ENCODE measurements around the gene RGL3.
"Not testable (repeated sequence)": the region's sequence is repeated elsewhere in the genome, so short reads cannot be mapped to it uniquely, and the experiment has no call there.

Gene RGL3

GRCh38 chr19:11379269-11379845 lies 39.8 kb downstream of the RGL3 start:
- not testable (repeated sequence) for DNase-seq

GRCh38 chr19:11378319-11379189 lies 40.6 kb downstream of the RGL3 start:
- DNase-seq: no peak

- no peak for DNase-seq
These were observed 41.4 kb downstream of the RGL3 start for GRCh38 chr19:11377756-11378155.

- DNase-seq: no peak
These were observed 41.9 kb downstream of the RGL3 start for GRCh38 chr19:11377237-11377636.

- peak; percentile 63 for DNase-seq
These were observed 43.8 kb downstream of the RGL3 start for GRCh38 chr19:11375143-11375948.

- peak; percentile 97 for DNase-seq
These were observed 44.5 kb downstream of the RGL3 start, which contains the start of gene SWSAP1 for GRCh38 chr19:11374433-11375142. Gene SWSAP1 (plus strand): TSS chr19:11374666. CDS start chr19:11374681, 15 bp downstream.

- DNase-seq: no peak
These were observed 45.2 kb downstream of the RGL3 start for GRCh38 chr19:11373885-11374432.

- no peak for DNase-seq
These were observed 45.8 kb downstream of the RGL3 start for GRCh38 chr19:11373166-11373884.

GRCh38 chr19:11370744-11371143 lies 48.4 kb downstream of the RGL3 start:
- no peak for DNase-seq

- DNase-seq: no peak
These were observed 51.6 kb downstream of the RGL3 start for GRCh38 chr19:11367528-11367927.

- no peak for DNase-seq
These were observed 53.5 kb downstream of the RGL3 start for GRCh38 chr19:11365557-11366117.

GRCh38 chr19:11364935-11365334 lies 54.2 kb downstream of the RGL3 start:
- no peak for DNase-seq

GRCh38 chr19:11364296-11364904 lies 54.7 kb downstream of the RGL3 start:
- no peak for DNase-seq

- DNase-seq: no peak
These were observed 55.2 kb downstream of the RGL3 start for GRCh38 chr19:11363881-11364280.

GRCh38 chr19:11361771-11362731 lies 57.1 kb downstream of the RGL3 start:
- no peak for DNase-seq

- DNase-seq: no peak
These were observed 57.9 kb downstream of the RGL3 start for GRCh38 chr19:11361037-11361770.

GRCh38 chr19:11359421-11359820 lies 59.7 kb downstream of the RGL3 start:
- DNase-seq: no peak

- no peak for DNase-seq
These were observed 62.2 kb downstream of the RGL3 start for GRCh38 chr19:11356676-11357550.
